ENCODE data around the gene CST9L.

Gene CST9L

GRCh38 chr20:23542801-23543200 lies 25.5 kb downstream of the CST9L start:
- DNase-seq: no peak

DNA sequence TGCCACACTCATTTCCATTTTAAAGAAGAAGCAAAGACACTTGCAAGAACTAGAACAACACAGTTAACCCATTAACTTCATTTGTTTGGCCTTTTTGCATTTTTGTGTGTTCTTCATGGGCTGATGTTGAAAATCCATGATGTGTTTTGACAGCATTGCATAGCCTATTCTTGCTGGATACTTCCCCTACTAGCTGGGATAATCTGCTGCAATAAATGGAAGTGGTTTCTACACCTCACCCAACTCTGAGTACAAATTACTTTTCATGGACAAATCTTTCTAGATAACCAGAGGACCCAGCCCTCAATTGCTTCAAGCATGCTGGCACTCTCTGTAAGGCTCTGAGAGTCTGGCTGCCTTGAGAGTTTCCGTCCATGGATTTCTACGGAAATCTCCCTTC lies 26.5 kb downstream of the CST9L start:
- no peak for DNase-seq

DNA sequence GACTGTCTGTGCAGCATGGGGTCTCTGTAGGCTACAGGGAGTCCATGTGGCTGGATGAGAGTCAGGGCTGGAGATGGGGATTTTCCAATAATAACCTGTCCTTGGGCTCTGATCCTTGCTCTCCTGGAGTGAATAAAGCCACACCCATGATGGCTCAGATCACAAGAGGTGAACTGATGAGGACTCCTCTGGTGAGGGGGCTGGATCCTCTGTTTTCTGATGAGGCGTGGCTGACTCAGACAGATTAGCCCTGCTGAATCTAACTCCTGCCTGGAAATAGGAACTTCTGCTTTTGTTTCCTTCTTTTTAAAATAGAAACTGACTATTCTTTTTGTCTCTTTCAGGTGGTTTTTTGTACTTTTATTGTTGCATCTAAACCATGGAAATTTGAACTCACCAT lies 27.0 kb downstream of the CST9L start:
- DNase-seq: no peak

- no peak for DNase-seq
Observed at GRCh38 chr20:23540624-23541023, 27.7 kb downstream of the CST9L start.

- no peak for DNase-seq
Observed at GRCh38 chr20:23537030-23537429, 31.3 kb downstream of the CST9L start.

DNA sequence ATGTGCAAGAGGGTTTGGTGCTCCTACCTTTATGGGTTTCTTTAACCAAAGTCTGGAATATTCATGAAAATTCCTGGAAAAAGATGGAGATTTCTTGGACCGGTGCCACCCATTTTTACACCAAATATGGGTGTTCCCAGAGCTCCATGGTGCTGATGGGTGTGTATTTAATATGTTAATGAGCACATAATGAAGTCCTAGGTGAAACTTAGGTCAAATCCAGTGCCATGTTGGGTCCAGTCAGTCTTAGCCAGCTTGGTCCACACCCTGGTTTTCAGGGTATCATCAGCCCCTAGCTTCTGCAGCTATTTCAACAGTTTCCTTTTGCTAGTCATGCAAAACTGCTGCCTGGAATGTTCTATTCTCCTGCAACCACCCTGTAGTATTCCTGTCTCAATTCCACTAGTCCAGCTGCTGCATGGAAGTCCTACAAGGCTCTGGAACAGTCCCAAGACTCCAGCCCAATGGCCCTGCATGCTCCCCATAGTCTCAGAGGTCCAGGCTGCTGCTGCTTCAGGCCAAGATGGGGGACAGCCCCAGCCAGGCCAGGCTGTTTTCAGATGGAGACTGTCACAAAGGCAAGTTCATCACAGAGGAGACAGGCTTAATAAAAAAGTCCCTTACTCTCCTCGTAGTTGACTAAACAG lies 31.8 kb downstream of the CST9L start:
- DNase-seq: no peak

- DNase-seq: no peak
Observed at GRCh38 chr20:23534801-23535593, 33.3 kb downstream of the CST9L start.

DNA sequence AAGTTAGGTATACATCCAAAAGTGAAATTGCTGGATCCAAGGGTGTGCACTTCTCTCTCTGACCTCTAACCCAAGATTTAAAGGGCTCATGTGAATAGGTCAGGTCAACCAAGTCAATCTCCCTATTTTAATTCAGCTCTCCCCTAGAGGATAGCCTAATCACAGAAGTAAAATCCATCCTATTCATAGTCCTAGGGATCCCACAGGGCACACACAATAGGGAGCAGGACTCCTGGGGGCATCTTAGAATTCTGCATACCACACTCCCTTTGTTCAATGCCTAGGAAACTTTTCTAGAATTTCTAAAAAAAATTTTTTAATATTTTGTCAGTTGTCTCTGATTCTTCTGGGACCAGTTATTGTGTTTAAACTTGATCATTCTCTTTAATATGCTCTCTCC lies 35.1 kb downstream of the CST9L start:
- no peak for DNase-seq

GRCh38 chr20:23532533-23532932 lies 35.8 kb downstream of the CST9L start:
- no peak for DNase-seq

GRCh38 chr20:23530937-23531567 lies 37.2 kb downstream of the CST9L start:
- DNase-seq: no peak

GRCh38 chr20:23528867-23529431 lies 39.3 kb downstream of the CST9L start:
- no peak for DNase-seq

GRCh38 chr20:23526850-23527249 lies 41.4 kb downstream of the CST9L start:
- DNase-seq: no peak

DNA sequence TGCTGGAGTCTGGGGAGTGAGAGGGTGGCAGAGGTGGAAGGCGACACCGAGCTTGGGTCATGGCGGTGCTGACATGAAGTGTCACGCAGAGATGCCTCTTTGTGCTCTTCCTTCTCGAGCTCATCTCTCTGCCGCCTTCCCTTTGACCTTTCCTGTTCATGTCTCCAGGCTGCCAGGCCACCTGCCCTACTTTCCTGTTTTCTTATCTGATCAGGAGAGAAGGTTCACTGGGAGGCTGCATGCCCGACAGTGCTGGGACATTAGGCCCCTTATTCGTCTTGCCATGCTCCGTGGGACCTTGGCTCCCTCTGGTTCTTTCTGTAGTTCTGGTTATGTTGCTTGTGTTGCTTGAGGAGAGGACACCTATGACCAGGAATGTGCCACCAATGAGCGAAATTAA lies 44.1 kb downstream of the CST9L start:
- DNase-seq: no peak

DNA sequence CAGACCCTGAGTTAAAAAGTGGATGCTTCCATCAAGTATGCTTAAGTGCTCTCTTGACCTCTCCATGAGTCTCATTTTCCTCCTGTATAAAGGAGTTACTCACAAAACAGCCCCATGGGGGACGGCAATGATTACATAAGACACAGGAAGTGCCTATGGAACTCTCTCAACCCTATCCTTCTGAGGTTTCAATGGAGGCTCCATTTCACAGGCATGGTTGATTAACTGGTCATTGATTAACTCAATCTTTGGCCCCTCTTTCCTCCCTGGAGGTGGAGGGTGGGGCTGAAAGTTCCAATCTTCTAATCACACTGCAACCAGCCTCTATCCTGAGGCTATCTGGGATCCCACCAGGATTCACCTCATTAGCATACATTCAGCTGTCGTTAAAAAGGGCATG lies 48.1 kb downstream of the CST9L start:
- no peak for DNase-seq

- DNase-seq: no peak
Observed at GRCh38 chr20:23519556-23519955, 48.7 kb downstream of the CST9L start.

GRCh38 chr20:23517719-23518118 lies 50.6 kb downstream of the CST9L start:
- DNase-seq: no peak

DNA sequence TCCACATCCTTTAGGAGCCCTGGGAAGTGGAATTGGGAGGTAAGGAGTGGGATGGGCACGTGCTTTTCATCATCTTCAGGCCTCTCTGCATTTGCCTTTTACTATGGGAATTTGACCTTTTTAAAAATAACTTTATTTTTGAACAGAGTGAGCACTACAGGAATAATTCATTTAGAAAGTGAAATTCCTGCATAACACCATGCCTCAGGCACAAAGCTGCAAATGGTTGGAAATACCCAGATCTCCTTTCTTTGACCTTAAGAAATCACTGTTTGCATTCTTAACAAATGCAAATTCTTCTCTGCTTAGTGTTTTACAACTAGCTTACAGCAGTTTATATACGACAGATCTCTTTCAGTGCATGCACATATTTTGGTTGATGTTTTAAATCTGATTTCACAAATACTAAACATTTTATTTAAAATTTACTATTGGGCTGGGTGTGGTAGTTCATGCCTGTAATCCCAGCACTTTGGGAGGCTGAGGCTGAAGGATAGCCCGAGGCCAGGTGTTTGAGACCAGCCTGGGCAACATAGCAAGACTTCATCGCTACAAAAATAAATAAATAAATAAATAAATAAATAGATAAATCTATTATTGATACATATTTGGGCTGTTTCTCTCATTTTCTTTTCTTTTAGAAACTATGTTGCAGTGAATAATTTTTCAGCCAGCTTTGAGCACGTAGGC lies 52.9 kb downstream of the CST9L start:
- no peak for DNase-seq

DNA sequence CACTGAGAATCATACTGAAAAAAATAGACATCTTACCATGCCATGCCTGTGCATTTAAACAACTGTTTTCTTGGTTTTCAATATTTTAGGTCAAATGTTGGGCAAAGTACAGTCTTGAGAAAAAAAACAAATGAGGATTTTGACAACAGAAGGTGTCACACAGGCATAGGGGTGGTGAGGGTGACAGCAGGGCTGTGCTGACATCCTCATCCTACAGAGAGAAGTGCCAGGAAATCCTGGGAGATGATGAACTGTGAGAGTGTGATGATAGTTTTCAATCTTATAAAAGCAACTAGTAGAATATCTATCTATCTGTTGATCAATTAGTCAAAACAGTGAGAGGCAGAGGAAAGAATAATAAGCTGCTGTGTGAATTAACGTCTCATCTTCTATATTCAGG lies 53.4 kb downstream of the CST9L start:
- no peak for DNase-seq

All from stimulated activated CD4-positive, alpha-beta T cell treated with anti-CD3 and anti-CD28 coated beads, Interleukin-4, amount 100 ng/mL, for 24 hours (primary cell).